GM23338 (cell line): ENCODE measurements around the gene ERP44. TPM values are rescaled to one million over a fixed set of nuclear protein-coding genes. Genes with fewer than 3 reads are reported as not detected.

Experiments
- ATAC-seq: fragments of 200-7000 bp; cut with Tn5 transposase; 3 replicates; pipeline ENCODE4 v1.9.1; 2020
- DNase-seq: peaks from one replicate; pipeline ENCODE4 v3.0.0-alpha.2; 2015; ENCODE audit warnings: low spot score
- H2AFZ ChIP-seq: fragments of 200-600 bp; sonication (generic); 2 replicates; pipeline ENCODE4 v1.8.0; 2016; ENCODE audit warnings: antibody characterized with exemption, mild to moderate bottlenecking, moderate library complexity
- H3F3A ChIP-seq: fragments of 200-600 bp; sonication (generic); replicated peaks from 2 replicates; pipeline ENCODE4 v1.8.0; 2017; ENCODE audit warnings: antibody characterized with exemption, mixed run types, low read depth
- H3K27ac ChIP-seq: fragments of 200-600 bp; sonication (generic); 2 replicates; pipeline ENCODE4 v1.6.1; 2016; ENCODE audit warnings: low read depth
- H3K27me3 ChIP-seq: fragments of 200-600 bp; sonication (generic); 2 replicates; pipeline ENCODE4 v1.8.0; 2016; ENCODE audit warnings: mild to moderate bottlenecking, mixed run types, moderate library complexity; ENCODE audit not compliant: insufficient read depth
- H3K36me3 ChIP-seq: fragments of 200-600 bp; sonication (generic); 2 replicates; pipeline ENCODE4 v1.8.0; 2016; ENCODE audit warnings: mild to moderate bottlenecking; ENCODE audit not compliant: insufficient read depth
- H3K4me1 ChIP-seq: fragments of 200-600 bp; sonication (generic); 2 replicates; pipeline ENCODE4 v1.8.0; 2016; ENCODE audit warnings: mild to moderate bottlenecking, moderate library complexity; ENCODE audit not compliant: insufficient read depth
- H3K4me2 ChIP-seq: fragments of 200-600 bp; sonication (generic); 2 replicates; pipeline ENCODE4 v1.7.1; 2017; ENCODE audit warnings: mixed run types
- H3K4me3 ChIP-seq: fragments of 200-600 bp; sonication (generic); 2 replicates; pipeline ENCODE4 v1.6.1; 2016; ENCODE audit warnings: mixed run types
- H3K79me2 ChIP-seq: fragments of 200-600 bp; sonication (generic); replicated peaks from 2 replicates; pipeline ENCODE4 v1.8.0; 2017; ENCODE audit warnings: mild to moderate bottlenecking; ENCODE audit not compliant: insufficient read depth
- H3K9me2 ChIP-seq: fragments of 200-600 bp; sonication (generic); 2 replicates; pipeline ENCODE4 v1.8.0; 2017; ENCODE audit not compliant: insufficient read depth
- H4K20me1 ChIP-seq: fragments of 200-600 bp; sonication (generic); replicated peaks from 2 replicates; pipeline ENCODE4 v1.8.0; 2017; ENCODE audit warnings: mild to moderate bottlenecking; ENCODE audit not compliant: insufficient read depth
- H3K27ac Mint-ChIP-seq: 2 replicates; pipeline ENCODE4 v1.8.0; 2020; ENCODE audit warnings: inconsistent platforms, mild to moderate bottlenecking, moderate library complexity, mixed read lengths
- H3K27me3 Mint-ChIP-seq: 3 replicates; pipeline ENCODE4 v1.8.0; 2022; ENCODE audit warnings: low read depth, mild to moderate bottlenecking, moderate library complexity, mixed read lengths, inconsistent platforms; ENCODE audit not compliant: insufficient read depth, poor library complexity
- H3K36me3 Mint-ChIP-seq: 3 replicates; pipeline ENCODE4 v1.8.0; 2021; ENCODE audit warnings: low read depth, mild to moderate bottlenecking, inconsistent platforms, moderate library complexity, mixed read lengths
- H3K4me1 Mint-ChIP-seq: 3 replicates; pipeline ENCODE4 v1.8.0; 2020; ENCODE audit warnings: mild to moderate bottlenecking, inconsistent platforms, mixed read lengths
- H3K4me3 Mint-ChIP-seq: 3 replicates; pipeline ENCODE4 v1.8.0; 2021; ENCODE audit warnings: moderate library complexity, mild to moderate bottlenecking, inconsistent platforms, mixed read lengths
- H3K9me3 Mint-ChIP-seq: 3 replicates; pipeline ENCODE4 v1.8.0; 2020; ENCODE audit warnings: moderate library complexity, mild to moderate bottlenecking, inconsistent platforms, mixed read lengths
- CREB1 ChIP-seq: fragments of 250-450 bp; sonication (Bioruptor Pico); IDR thresholded peaks from 2 replicates; pipeline ENCODE4 v1.5.0; 2020; ENCODE audit warnings: low read depth, mild to moderate bottlenecking, moderate library complexity
- CTCF ChIP-seq, 2 experiments: fragments of 200-600 bp in 1 of 2; sonication (generic) in 1 of 2; conservative IDR thresholded peaks; 2 replicates each; pipeline versions ENCODE4 v1.5.1 to v1.6.1; 2016 to 2017; ENCODE audit warnings: antibody characterized with exemption in 2 of 2, low read depth in 2 of 2, mild to moderate bottlenecking in 2 of 2, moderate library complexity in 1 of 2
- ETS1 ChIP-seq: IDR thresholded peaks from 2 replicates; pipeline ENCODE4 v1.6.1; 2016; ENCODE audit warnings: antibody characterized with exemption
- EZH2 ChIP-seq: fragments of 200-600 bp; sonication (generic); IDR thresholded peaks from one replicate; pipeline ENCODE4 v1.8.0; 2017; ENCODE audit warnings: antibody characterized with exemption, mild to moderate bottlenecking, low read depth; ENCODE audit not compliant: unreplicated experiment
- EZH2phosphoT487 ChIP-seq: fragments of 200-600 bp; sonication (generic); IDR thresholded peaks from one replicate; pipeline ENCODE4 v1.8.1; 2018; ENCODE audit warnings: antibody characterized with exemption; ENCODE audit not compliant: unreplicated experiment
- JUNB ChIP-seq: IDR thresholded peaks from one replicate; pipeline ENCODE4 v1.6.1; 2016; ENCODE audit warnings: antibody characterized with exemption; ENCODE audit not compliant: unreplicated experiment
- NANOG ChIP-seq: IDR thresholded peaks from 2 replicates; pipeline ENCODE4 v1.6.1; 2016; ENCODE audit warnings: antibody characterized with exemption, borderline replicate concordance
- REST ChIP-seq: IDR thresholded peaks from one replicate; pipeline ENCODE4 v1.6.1; 2018; ENCODE audit warnings: antibody characterized with exemption; ENCODE audit not compliant: unreplicated experiment
- ZNF114 ChIP-seq: fragments of 250-450 bp; sonication (Bioruptor Pico); IDR thresholded peaks from 2 replicates; pipeline ENCODE4 v1.5.0; 2020; ENCODE audit warnings: mild to moderate bottlenecking, moderate library complexity
- ZNF331 ChIP-seq: fragments of 250-450 bp; sonication (Bioruptor Pico); IDR thresholded peaks from 2 replicates; pipeline ENCODE4 v1.5.0; 2020; ENCODE audit warnings: low read depth, mild to moderate bottlenecking, moderate library complexity
- ZNF462 ChIP-seq: fragments of 250-450 bp; sonication (Bioruptor Pico); IDR thresholded peaks from 2 replicates; pipeline ENCODE4 v1.5.0; 2020; ENCODE audit warnings: mild to moderate bottlenecking, moderate library complexity
- polyA plus RNA-seq: library from polyadenylated mRNA; unstranded; fragments of >200 nt; fragmentation: Nextera tagmentation; extraction: Ambion mirVana; gene quantifications from 2 replicates; pipeline ENCODE4 v1.2.1, GENCODE V29; 2016
- total RNA-seq: library from RNA; depleted of rRNA; stranded (reverse); fragments of >200 nt; shearing (Covaris generic); gene quantifications from 2 replicates; pipeline ENCODE4 v1.2.3, GENCODE V29; 2014

The ERP44 gene
- total and polyA plus RNA-seq, 2 experiments from 2014 or later = 13.0 to 24.1 TPM

- peaks cover 8% of the 10 kb centered on the region; the same call in 2 of the 3 replicates for H3K36me3 Mint-ChIP-seq
- Histone ChIP-seq H2AFZ (no peak overlapping the region), H3K9me2 (no peaks in the 10 kb centered on the region), H3K36me3 (no peaks in the 10 kb centered on the region), H3K27me3 (no peaks in the 10 kb centered on the region), H3K27ac (no peak overlapping the region), H4K20me1 (no peaks in the 10 kb centered on the region), H3K79me2 (no peaks in the 10 kb centered on the region), H3K4me1 (no peaks in the 10 kb centered on the region), H3K4me2 (no peak overlapping the region), H3K4me3 (no peak overlapping the region), H3F3A (no peaks in the 10 kb centered on the region)
- no peak overlapping the region for H3K4me3 Mint-ChIP-seq
- no peak overlapping the region for H3K27ac Mint-ChIP-seq
- DNase-seq (no peak), ATAC-seq (no peak)
- no peaks in the 10 kb centered on the region for H3K9me3 Mint-ChIP-seq
- H3K4me1 Mint-ChIP-seq = peaks cover 5% of the 10 kb centered on the region; the same call in 1 of the 3 replicates
- no peaks in the 10 kb centered on the region for H3K27me3 Mint-ChIP-seq
- TF ChIP-seq NANOG (no peak), CTCF (conservative IDR thresholded peaks at IDR 0.05; ENCODE audit: low read depth in 2 of 2) (no peak), EZH2 (no peak), EZH2phosphoT487 (no peak), REST (no peak), ZNF114 (no peak), ZNF331 (CRISPR knock-in tag) (no peak), ETS1 (no peak), CREB1 (CRISPR knock-in tag) (no peak), JUNB (no peak), ZNF462 (CRISPR knock-in tag) (no peak)
These were observed 76.9 kb downstream of the ERP44 start for GRCh38 chr9:100021931-100022330.
